ENCODE data around the gene CRELD2.

The CRELD2 gene

DNA sequence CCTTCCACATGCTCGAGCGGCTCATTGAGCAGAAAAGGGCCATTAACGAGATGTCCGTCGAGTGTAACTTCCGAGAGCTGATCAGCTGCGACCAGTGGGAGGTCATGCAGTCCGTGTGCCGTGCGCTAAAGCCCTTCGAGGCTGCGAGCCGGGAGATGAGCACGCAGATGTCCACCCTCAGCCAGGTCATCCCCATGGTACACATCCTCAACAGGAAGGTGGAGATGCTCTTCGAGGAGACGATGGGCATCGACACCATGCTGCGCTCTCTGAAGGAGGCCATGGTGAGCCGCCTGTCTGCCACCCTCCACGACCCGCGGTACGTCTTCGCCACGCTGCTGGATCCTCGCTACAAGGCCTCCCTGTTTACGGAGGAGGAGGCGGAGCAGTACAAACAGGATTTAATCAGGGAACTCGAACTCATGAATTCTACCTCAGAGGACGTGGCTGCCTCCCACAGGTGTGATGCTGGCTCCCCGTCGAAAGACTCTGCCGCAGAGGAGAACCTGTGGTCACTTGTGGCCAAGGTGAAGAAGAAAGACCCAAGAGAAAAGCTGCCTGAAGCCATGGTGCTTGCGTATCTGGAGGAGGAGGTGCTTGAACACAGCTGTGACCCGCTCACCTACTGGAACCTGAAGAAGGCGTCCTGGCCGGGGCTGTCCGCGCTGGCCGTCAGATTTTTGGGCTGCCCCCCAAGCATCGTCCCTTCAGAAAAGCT is 31.9 kb upstream of the CRELD2 start:
- TF ChIP-seq, protein P1, sequence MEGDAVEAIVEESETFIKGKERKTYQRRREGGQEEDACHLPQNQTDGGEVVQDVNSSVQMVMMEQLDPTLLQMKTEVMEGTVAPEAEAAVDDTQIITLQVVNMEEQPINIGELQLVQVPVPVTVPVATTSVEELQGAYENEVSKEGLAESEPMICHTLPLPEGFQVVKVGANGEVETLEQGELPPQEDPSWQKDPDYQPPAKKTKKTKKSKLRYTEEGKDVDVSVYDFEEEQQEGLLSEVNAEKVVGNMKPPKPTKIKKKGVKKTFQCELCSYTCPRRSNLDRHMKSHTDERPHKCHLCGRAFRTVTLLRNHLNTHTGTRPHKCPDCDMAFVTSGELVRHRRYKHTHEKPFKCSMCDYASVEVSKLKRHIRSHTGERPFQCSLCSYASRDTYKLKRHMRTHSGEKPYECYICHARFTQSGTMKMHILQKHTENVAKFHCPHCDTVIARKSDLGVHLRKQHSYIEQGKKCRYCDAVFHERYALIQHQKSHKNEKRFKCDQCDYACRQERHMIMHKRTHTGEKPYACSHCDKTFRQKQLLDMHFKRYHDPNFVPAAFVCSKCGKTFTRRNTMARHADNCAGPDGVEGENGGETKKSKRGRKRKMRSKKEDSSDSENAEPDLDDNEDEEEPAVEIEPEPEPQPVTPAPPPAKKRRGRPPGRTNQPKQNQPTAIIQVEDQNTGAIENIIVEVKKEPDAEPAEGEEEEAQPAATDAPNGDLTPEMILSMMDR (IDR thresholded peaks at IDR 0.05; ENCODE audit: control extremely low read depth, extremely low read depth, low read depth, missing control alignments) = no peak
- DNase-seq (ENCODE audit: extremely low spot score) = no peak
- ChIA-PET POLR2A (no interaction called here), CTCF (interaction anchor here (0.7 to 1.4 kb wide), 3 partner anchors 13 to 30 kb away, joined by 3 read pairs; no protein-coding TSS in a partner anchor)

DNA sequence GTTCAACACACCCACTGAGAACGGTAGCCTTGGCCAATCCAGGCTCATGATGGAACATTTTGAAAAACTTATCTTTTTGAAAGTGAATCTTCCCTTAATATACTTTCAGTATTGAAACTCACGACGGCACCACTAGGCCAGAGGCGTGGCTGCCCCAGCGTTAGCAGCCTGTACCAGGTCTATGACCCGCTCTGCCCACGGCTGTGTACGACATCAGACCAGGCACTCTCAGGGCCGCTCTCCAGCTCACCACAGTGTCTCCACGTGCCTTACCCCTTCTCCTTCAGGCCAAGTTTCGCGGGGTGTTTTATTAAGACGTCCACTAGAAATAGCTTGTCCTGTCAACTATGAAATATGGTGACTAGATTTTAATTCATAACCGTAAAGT is 31.4 kb upstream of the CRELD2 start:
- ChIA-PET CTCF (interaction anchor here (0.6 to 1.3 kb wide), 3 partner anchors 20 to 143 kb away, joined by 3 read pairs; no protein-coding TSS in a partner anchor), POLR2A (no interaction called here)
- no peak for DNase-seq (ENCODE audit: extremely low spot score)
- TF ChIP-seq, protein P1 (IDR thresholded peaks at IDR 0.05; ENCODE audit: control extremely low read depth, extremely low read depth, low read depth, missing control alignments) = no peak

DNA sequence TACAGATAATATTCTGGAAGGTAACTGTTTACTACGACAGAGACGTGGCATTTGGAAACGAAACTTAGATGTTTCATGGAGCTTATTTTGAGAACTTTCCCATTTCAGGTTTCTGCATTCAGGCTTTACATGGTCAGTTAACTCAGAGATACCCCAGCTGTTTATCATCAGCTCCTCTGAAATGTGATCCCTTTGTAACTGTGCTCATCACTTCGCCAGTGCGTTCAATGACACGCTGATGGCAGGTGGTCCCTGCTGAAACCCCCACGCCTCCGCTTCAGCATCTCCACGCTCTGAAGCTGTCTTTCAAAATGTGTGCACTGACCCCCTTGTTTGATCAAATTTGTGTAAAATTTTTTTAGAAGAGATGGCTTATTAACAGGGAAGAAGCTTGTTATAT is 30.7 kb upstream of the CRELD2 start:
- TF ChIP-seq, protein P1 (IDR thresholded peaks at IDR 0.05; ENCODE audit: control extremely low read depth, extremely low read depth, low read depth, missing control alignments) = no peak
- ChIA-PET CTCF (interaction anchor here (0.6 to 1.3 kb wide), 2 partner anchors 31 to 143 kb away, joined by 3 read pairs; no protein-coding TSS in a partner anchor), POLR2A (no interaction called here)
- DNase-seq (ENCODE audit: extremely low spot score) = no peak

DNA sequence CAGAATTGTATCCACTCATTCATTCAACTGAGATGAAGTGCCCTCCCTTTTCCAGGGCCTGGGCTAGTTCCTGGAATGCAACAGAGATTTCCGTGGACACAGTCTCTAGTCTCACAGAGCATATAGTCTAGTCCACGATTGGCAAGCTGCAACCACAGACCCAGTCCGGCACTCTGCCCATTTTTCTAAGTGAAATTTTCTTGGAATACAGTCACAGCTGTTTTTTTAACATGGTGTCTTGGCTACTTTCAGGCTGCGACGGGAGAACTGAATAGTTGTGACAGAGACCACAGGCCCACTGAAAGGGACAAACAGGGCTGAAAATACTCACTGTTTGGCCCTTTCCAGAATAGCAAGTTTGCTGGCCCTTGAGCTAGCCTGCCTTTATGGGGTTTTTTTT is 29.4 kb upstream of the CRELD2 start:
- POLR2A ChIA-PET = interaction anchor here (0.6 kb wide), 1 partner anchor 36 kb away, joined by 4 read pairs; no protein-coding TSS in a partner anchor
- CTCF ChIA-PET = interaction anchor here (0.7 to 5.1 kb wide), 3 partner anchors 8 to 104 kb away, joined by 3 to 18 read pairs (median 4); no protein-coding TSS in a partner anchor
- TF ChIP-seq, protein P1 (IDR thresholded peaks at IDR 0.05; ENCODE audit: control extremely low read depth, extremely low read depth, low read depth, missing control alignments) = no peak
- no peak for DNase-seq (ENCODE audit: extremely low spot score)

DNA sequence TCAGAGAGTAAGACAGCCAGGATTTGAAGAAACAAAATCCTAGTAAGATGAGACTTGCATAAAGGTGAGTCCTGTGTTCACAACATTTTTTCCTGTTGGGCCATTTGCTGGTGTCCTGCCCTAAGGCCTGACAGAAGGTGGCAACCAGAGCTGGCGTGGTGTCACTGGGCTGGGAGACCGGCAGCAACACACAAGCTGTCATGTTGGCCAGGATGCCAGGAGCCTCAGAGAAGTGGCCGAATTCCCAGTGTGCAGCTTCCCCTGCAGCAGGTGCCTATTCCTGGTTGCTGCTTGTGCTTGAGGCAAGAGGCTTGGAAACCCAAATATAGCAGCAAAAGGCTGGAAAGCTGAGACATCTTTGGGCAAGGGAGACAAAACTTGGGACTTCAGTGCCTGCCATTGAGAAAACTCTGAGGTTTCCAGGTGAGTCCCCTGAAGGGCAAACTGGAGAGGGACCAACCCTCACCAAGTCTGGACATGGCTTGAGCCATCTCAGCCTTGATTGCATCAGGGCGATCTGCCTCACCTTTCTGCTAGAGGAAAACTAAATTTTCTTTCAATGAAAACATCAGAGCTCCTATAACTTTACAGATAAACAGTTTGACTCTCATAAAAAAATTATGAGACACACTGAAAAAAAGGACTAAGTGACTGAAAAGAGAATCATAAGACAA is 26.1 kb upstream of the CRELD2 start:
- CTCF ChIA-PET = interaction anchor here (1.0 to 5.1 kb wide), 3 partner anchors 11 to 687 kb away, joined by 3 to 18 read pairs (median 4); no protein-coding TSS in a partner anchor
- no peak for DNase-seq (ENCODE audit: extremely low spot score)
- TF ChIP-seq, protein P1 (IDR thresholded peaks at IDR 0.05; ENCODE audit: control extremely low read depth, extremely low read depth, low read depth, missing control alignments) = no peak
- POLR2A ChIA-PET = no interaction called here

DNA sequence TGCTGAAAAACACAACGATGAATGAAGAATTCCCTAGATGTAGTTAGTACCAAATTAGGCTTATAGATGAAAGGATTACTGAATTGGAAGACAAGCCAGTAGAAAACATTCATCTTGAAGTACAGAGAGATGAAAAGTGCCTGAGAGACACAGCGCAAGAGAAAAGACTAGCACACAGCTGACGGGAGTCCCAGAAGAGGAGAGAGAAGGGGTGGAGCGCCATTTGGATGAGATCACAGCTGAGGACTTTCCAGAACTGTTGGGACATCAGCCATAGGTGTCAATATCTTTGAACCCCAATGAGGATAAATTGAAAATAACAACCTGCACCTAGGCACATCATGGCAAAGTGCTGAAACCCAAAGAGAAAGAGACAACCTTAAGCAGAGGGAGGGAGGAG is 25.4 kb upstream of the CRELD2 start:
- TF ChIP-seq, protein P1 (IDR thresholded peaks at IDR 0.05; ENCODE audit: control extremely low read depth, extremely low read depth, low read depth, missing control alignments) = no peak
- CTCF ChIA-PET = interaction anchor here (1.6 to 5.1 kb wide), 2 partner anchors 12 to 38 kb away, joined by 4 to 18 read pairs; no protein-coding TSS in a partner anchor
- no peak for DNase-seq (ENCODE audit: extremely low spot score)
- POLR2A ChIA-PET = no interaction called here

Measured in GM10248 (cell line).